Measurements from ENCODE around the gene C15orf61.

The C15orf61 gene

DNA sequence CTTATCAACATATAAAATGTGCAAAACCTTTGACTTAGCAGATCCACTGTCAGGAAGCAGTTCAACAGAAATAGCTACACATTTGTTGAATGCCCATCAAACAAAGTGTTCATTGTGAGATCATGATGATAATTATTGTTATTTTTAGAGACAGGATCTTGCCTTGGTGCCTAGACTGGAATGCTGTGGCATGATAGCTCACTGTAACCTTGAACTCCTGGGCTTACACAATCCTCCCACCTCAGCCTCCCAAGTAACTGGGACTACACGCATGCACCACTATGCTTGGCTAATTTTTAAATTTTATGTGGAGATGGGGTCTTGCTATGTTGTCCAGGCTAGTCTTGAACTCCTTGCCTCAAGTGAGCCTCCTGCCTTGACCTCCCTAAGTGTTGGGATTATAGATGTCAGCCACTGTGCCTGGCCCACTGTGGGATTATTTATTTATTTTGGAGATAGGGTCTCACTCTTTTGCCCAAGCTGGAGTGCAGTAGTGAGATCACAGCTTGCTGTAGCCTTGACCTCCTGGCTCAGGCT is 30.3 kb downstream of the C15orf61 start:
- DNase-seq: no peak

DNA sequence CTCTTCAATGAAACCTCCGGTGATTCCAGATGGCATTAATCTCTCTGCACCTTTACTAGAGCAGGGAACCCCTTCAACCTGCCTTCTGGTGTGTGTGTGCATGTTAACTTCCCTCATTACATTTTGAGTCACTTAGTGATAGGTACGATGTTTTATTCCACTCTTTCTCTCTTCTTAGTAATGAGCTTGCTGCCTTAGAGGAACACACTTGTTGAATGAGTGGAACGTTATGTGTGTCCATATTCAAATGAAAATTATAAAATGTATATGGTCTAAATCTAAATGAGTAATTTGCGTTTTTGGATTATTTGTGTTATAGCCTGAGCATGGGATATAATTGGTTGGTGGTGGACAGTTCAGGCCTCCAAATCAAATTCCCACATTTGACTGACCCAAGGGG is 33.6 kb downstream of the C15orf61 start:
- DNase-seq: no peak

GRCh38 chr15:67556976-67557570 is 36.1 kb downstream of the C15orf61 start:
- DNase-seq: no peak

DNA sequence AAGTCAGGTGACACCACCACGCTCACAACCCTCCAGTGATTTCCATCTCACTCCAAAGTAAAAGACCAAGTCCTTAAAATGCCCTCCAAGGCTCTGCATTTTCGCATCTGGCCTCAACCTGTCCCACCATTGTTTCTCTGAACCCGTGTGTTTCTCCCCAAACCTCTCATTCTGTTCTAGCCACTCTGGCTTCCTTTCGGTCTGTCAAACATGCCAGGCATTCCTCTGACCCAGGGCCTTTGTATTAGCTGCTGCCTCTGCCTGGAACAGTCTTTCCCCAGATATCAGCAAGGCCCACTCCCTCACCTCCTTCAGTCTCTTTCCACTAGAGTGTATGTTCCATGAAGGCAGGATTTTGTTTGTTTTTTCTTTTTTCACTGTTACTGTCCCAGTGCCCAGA is 37.6 kb downstream of the C15orf61 start:
- DNase-seq: no peak

- DNase-seq: no peak
Observed at GRCh38 chr15:67559158-67559557, 38.2 kb downstream of the C15orf61 start.

- no peak for DNase-seq
Observed at GRCh38 chr15:67559576-67559975, 38.6 kb downstream of the C15orf61 start.

- DNase-seq: no peak
Observed at GRCh38 chr15:67560320-67560719, 39.4 kb downstream of the C15orf61 start.

DNA sequence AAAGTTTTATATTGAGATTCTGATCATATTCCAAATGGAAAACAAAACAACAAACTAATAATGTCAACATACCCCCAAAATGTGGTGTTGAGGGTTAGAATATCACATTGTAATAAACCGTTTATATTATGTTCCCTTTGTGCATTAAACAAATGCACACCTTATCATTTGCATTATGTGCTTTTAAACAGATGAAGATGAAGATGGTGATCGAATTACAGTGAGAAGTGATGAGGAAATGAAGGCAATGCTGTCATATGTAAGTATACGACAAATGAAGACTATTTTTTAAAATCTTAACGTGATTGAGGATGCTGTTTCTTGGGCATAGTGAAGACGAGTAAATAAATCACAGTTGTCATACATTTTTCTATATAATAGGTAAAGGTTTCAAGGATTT is 42.2 kb downstream of the C15orf61 start:
- DNase-seq: no peak

GRCh38 chr15:67564021-67564967 is 43.4 kb downstream of the C15orf61 start:
- no peak for DNase-seq

- peak; percentile 34 for DNase-seq
Observed at GRCh38 chr15:67564968-67565345, 44.0 kb downstream of the C15orf61 start.

DNA sequence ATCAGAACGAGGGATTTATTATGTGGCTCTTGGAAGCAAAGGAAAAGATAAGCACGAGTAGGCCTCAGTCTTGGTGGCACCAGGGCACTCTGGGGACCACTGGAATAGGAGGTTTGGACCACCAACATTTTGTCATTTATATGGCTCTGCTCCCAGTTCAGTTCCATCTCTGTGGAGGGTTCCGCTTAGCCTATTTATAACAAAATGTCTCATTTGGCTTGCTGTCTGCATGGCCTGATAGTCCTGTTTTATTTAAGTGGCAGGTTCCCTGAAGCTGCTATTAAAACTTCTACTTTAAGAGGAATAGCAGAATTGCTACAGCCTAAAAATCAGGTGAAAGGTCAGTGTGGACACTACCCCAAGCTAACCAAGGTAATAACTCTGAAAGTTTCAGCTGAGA is 48.7 kb downstream of the C15orf61 start:
- DNase-seq: no peak

- no peak for DNase-seq
Observed at GRCh38 chr15:67570875-67571647, 50.1 kb downstream of the C15orf61 start.

GRCh38 chr15:67571648-67572415 is 50.9 kb downstream of the C15orf61 start:
- DNase-seq: no peak

GRCh38 chr15:67573194-67573593 is 52.3 kb downstream of the C15orf61 start:
- peak; percentile 31 for DNase-seq

GRCh38 chr15:67575039-67575502 is 54.1 kb downstream of the C15orf61 start:
- DNase-seq: peak; percentile 27

- no peak for DNase-seq
Observed at GRCh38 chr15:67578020-67578600, 57.2 kb downstream of the C15orf61 start.

DNA sequence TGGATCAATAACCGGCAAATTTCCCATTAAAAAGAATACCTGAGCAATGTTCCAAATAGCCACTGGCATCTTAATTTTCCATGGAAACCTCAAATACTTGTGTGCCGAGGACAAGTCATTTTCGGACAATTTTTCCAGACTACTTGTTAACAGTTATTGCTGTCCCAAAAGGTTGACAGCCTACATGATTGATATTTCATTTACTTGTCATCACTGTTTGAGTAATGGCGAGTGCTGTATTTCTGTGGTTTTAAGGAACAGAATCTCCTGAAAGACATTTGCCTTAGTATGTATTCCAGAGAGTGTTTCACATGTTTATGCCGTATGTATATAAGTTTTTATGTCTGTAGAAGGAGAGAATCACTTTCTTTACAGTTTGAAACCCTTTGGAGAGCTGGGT is 58.2 kb downstream of the C15orf61 start:
- DNase-seq: no peak

Measured in inflammatory macrophage treated with lipopolysaccharide for 4 hours (primary cell).